GM10266 (cell line): ENCODE data around the gene MLNR.
A peak's percentile ranks its signal among the peaks of the same experiment; 100 is the strongest.

ENCODE experiments used
- DNase-seq: peaks from one replicate; pipeline ENCODE4 v3.0.0; 2012; ENCODE audit errors: extremely low spot score
- CTCF ChIP-seq: IDR thresholded peaks from 2 replicates; pipeline ENCODE4 v1.5.1; 2012; ENCODE audit warnings: mild to moderate bottlenecking, low read depth; ENCODE audit not compliant: control insufficient read depth, insufficient read depth; ENCODE audit errors: missing control alignments

The MLNR gene

DNA sequence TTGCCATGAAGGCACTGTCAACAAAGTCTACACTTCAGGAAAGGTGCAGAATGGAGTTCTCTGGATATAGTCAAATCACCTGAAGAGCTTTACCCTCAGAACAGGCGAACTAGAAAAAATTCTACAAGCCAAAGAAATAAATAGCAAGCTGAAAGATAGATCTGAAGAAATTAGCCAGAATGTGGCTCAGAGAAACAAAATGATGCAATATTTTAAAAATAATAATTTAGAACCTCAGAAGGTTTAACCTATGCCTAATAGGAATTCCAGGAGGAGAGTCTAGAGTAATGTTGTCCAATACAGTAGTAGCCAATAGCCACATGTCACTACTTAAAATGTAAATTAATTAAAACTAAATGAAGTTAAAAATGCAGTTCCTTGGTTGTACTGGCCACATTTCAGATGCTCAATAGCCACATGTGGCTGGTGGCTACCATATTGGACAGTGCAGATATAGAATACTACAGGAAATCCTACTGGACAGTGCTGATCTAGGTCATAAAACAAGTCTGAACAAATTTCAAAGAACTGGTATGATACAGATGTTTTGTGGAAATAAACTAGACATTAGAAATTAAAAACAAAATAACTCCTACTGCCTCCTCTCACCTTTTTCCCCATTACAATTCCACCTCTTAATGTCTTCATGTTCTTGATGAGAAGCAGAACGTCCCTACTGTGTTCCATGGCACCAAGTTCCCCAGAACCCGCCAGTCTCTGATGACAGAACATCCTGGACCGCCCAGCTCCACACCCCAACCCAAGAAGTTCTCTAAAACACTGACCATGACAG lies 26.9 kb downstream of the MLNR start:
- TF ChIP-seq CTCF: no peak
- no peak for DNase-seq

- peak; percentile 90 for DNase-seq
- TF ChIP-seq CTCF: no peak
Measured at GRCh38 chr13:49247643-49248621, 27.8 kb downstream of the MLNR start, which contains the start of gene CDADC1. Gene CDADC1 (plus strand): TSS chr13:49247925. CDS start chr13:49248038, 113 bp downstream.

DNA sequence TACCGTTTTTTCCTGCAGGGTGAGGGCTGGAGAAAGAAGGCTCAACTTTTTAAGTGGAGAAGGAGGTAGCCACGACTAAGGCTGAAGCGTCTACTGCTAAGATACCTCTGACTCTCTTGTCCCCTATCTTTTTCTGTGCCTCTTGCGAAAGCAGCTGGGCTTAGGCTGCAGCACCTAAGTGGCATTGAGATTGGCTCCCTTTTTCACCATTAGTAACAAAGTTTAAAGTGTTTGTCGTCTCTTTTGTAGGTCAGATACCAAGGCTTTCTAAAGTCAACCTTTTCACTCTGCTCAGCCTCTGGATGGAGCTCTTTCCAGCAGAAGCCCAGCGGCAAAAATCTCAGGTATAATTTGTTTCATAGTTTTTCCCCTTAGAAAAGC lies 28.5 kb downstream of the MLNR start:
- TF ChIP-seq CTCF: peak; percentile 16
- no peak for DNase-seq

DNA sequence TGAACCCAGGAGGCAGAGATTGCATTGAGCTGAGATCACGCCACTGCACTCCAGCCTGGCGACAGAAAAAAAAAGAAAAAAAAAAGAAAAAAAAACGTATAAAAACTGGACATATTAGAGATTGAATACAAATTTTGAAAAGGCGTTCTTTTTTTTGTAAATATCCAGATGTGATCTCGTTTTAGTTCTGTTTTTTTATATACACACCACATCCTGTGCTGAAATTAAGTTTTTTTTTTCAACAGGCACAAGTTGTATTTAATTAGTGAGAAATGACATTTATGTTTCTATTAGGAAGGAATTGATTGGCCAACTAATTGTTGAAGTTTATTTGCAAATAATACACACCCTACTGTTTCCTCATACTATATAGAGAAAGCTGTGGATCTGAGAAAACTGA lies 31.2 kb downstream of the MLNR start:
- TF ChIP-seq CTCF: no peak

DNA sequence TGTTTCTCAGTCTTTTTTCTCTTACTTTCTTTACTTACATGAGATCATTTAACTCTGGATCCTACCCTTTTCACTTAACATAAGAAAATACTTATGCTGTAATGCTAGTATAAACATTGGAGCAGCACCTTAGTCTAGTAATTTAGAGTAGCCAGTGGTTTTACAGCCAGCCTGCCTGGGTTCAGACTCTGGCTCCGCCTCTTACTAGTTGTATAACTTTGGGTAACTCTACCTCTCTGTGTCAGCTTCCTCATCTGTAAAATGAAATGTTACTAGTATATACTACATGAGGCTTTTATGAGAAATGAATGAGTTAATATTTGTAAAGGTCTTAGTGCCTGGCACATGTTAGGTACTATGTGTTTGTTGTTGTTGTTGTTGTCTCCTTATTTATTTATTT lies 33.2 kb downstream of the MLNR start:
- no peak for TF ChIP-seq CTCF
- no peak for DNase-seq

More for the DNA sequence above, 31.2 kb downstream of the MLNR start:
- DNase-seq: no peak

GRCh38 chr13:49254007-49254406 lies 33.9 kb downstream of the MLNR start:
- DNase-seq: no peak
- no peak for TF ChIP-seq CTCF

- no peak for DNase-seq
Measured at GRCh38 chr13:49256841-49257240, 36.7 kb downstream of the MLNR start.

More at GRCh38 chr13:49256841-49257240, 36.7 kb downstream of the MLNR start:
- no peak for TF ChIP-seq CTCF
